OCI-LY7 (cell line): ENCODE data around the gene SORCS1.

Source experiments
- EZH2phosphoT487 ChIP-seq: fragments of 200-600 bp; sonication (generic); IDR thresholded peaks from 2 replicates; pipeline ENCODE4 v1.6.1; 2018; ENCODE audit warnings: low read depth, borderline replicate concordance, mild to moderate bottlenecking, mixed run types, antibody characterized with exemption, low read length, moderate library complexity, mixed read lengths
- TF ChIP-seq, protein P1 (sequence below): fragments of 200-600 bp; sonication (generic); conservative IDR thresholded peaks from 2 replicates; pipeline ENCODE4 v1.5.1; 2014; ENCODE audit warnings: mild to moderate bottlenecking, antibody characterized with exemption, low read length, moderate library complexity, mixed read lengths

GRCh38 chr10:106832846-106833245 lies 331.7 kb downstream of the SORCS1 start:
- TF ChIP-seq, protein P1, sequence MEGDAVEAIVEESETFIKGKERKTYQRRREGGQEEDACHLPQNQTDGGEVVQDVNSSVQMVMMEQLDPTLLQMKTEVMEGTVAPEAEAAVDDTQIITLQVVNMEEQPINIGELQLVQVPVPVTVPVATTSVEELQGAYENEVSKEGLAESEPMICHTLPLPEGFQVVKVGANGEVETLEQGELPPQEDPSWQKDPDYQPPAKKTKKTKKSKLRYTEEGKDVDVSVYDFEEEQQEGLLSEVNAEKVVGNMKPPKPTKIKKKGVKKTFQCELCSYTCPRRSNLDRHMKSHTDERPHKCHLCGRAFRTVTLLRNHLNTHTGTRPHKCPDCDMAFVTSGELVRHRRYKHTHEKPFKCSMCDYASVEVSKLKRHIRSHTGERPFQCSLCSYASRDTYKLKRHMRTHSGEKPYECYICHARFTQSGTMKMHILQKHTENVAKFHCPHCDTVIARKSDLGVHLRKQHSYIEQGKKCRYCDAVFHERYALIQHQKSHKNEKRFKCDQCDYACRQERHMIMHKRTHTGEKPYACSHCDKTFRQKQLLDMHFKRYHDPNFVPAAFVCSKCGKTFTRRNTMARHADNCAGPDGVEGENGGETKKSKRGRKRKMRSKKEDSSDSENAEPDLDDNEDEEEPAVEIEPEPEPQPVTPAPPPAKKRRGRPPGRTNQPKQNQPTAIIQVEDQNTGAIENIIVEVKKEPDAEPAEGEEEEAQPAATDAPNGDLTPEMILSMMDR = no peak
- TF ChIP-seq EZH2phosphoT487 = no peak
